Muscle of arm (tissue), 12 donors: ENCODE measurements around the gene CTBP2. TPM values are rescaled to one million over a fixed set of nuclear protein-coding genes. Genes with fewer than 3 reads are reported as not detected.

Experiments
- DNase-seq: peaks from one replicate; pipeline ENCODE4 v3.0.0-alpha.2; 2013
- polyA plus RNA-seq, 12 donors: library from polyadenylated mRNA; unstranded; fragments of 120-200 nt; gene quantifications; one replicate each; pipeline ENCODE4 v1.2.1, GENCODE V29; 2013; ENCODE audit not compliant: insufficient read length in 12 of 12

The CTBP2 gene
- polyA plus RNA-seq, 12 donors = 32.7 to 52.8 (median 37.6) TPM; not detected in 1

- DNase-seq = no peak
These were observed 34.2 kb downstream of the CTBP2 start for GRCh38 chr10:125125951-125126735.

GRCh38 chr10:125124907-125125306 lies 35.5 kb downstream of the CTBP2 start:
- DNase-seq = no peak

DNA sequence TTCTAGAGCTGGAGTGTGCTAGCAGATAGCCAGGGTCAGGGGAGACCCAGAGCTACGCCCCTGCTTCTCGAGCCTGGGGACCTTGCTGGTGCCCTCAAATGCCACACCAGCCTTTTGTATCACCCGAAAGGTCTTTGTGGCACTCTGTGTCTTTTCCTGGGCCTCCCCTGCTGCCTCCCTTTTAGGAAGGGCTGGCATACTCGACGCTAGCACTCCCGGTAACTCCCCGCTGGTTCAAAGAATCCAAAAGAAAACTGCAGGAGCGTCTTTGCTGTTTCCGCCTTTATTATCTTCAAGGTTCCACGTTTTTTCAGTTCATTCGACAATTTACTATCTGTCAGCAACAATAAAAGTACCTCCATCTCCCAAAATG lies 36.3 kb downstream of the CTBP2 start:
- DNase-seq = no peak

- peak; percentile 62 for DNase-seq
These were observed 36.8 kb downstream of the CTBP2 start for GRCh38 chr10:125123476-125124114.

GRCh38 chr10:125122566-125122965 lies 37.8 kb downstream of the CTBP2 start:
- DNase-seq = no peak

DNA sequence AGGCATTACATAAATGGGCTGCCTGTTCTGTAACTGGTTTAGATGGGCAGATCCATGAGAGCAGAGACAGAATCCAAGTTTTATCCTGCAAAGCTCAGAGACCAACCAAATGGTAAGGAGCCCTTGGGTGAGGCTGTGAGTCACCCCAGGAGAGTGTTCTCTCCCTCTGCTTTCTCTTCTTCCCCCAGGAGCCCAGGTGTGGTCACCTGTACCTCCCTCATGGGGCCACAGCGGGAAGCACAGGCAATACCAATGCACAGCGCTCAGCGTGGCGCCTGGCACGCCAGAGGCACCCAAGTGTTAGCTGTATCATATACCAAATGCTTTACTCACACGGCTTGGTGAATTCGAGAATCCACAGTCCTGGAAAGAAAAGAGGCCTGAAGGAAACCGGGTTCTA lies 39.4 kb downstream of the CTBP2 start:
- DNase-seq = no peak

DNA sequence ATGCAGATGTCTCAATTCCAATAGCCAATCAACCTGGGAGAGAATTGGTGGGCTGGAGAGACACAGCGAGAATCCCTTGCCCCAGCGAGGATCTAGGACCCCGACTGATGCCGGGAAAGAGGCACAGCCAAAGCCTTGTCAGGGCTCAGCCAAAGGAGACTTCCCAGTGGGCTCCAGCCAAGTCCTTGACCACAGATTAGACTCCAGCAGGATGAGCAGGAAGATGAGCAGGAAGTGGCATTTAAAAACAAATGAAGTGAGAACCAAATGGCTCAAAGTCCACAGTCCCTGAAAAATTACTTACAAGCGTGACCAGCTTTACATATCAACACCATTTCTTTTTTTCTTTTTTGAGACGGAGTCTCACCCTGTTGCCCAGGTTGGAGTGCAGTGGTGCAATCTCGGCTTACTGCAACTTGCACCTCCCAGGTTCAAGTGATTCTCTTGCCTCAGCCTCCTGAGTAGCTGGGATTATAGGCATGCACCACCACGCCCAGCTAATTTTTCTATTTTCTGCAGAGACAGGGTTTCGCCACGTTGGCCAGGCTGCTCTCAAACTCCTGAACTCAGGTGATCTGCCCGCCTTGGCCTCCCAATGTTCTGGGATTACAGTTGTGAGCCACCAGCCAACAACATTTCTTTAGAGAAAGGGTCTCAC lies 40.2 kb downstream of the CTBP2 start:
- no peak for DNase-seq

GRCh38 chr10:125118701-125119100 lies 41.7 kb downstream of the CTBP2 start:
- DNase-seq = no peak

- peak; percentile 84 for DNase-seq
These were observed 42.3 kb downstream of the CTBP2 start for GRCh38 chr10:125118011-125118611.

DNA sequence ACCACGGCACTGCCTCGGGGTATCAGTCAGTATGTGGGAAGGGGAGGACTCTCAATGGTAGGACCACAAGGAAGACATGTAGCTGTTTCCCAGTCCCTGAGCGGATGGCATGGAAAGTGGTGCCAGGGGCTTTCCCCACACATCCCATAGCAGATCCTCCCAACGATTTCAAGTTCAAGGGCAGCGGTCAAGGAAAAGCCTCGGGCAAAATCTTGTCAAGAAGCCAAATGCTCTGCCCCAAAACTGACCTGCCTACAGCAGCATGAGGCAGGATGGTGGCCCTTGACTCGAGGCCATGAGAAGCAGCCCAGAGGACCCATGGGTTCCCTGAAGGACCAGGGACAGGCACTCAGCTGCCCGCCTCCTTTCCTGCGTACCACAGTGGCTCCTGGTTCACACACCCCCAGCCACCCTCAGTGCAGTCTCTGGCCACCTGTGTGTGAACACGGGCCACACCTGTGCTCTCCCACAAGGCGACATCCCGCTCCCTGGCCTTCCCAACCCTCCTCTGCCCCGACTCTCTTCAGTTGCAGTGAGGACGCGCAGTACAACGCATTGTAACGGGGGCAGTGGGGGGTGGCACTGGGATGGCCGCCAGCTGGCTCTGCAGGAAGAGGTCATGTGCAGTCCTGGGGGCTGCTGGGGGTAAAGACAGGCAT lies 43.6 kb downstream of the CTBP2 start:
- DNase-seq = no peak

DNA sequence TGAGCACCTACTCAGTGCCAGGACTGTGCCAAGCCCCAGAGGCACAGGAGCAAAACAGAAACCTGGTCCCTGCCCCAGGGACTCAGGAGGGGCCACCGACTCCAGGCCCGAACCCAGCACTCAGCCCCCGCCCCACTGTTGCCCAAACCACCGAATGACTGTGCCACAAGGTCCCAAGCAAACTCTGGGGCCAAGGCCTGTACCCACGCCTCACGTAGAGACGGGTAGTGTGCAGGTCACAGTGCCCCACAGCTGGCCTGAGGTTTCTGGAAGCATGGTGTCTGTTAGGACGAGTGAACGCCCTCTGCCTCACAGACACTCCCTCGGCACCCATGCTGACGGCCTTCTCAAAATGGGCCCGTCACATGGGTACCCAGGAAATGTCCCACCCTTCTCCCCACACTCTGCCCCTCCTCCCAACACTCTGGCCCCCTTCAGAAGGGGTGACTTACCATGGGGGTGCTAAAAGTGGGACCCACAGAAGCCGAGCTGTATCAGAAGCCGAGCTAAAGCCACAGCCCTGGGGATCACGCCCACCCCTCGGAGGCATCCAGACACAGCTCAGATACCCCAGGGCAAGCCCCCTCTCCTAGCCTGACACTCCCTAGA lies 44.2 kb downstream of the CTBP2 start:
- DNase-seq = no peak

DNA sequence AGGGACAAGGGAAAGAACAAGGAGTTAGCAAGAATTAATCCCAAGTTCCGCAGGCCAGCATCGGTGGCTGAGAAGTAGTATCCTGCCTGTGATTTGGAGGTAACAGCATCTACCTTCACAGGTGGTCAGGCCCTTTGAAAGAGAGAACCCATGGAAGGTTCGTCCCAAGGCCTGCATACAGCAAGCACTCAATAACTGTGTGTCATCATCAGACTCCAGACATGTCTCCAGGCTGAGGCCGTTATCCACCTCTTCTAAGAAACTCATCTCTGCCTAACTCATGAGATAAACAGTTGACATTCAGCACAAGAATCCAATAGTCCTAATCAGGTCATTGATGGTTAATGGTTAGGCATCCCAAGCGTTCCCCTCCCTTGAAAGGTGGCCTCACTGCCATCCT lies 45.0 kb downstream of the CTBP2 start:
- no peak for DNase-seq

DNA sequence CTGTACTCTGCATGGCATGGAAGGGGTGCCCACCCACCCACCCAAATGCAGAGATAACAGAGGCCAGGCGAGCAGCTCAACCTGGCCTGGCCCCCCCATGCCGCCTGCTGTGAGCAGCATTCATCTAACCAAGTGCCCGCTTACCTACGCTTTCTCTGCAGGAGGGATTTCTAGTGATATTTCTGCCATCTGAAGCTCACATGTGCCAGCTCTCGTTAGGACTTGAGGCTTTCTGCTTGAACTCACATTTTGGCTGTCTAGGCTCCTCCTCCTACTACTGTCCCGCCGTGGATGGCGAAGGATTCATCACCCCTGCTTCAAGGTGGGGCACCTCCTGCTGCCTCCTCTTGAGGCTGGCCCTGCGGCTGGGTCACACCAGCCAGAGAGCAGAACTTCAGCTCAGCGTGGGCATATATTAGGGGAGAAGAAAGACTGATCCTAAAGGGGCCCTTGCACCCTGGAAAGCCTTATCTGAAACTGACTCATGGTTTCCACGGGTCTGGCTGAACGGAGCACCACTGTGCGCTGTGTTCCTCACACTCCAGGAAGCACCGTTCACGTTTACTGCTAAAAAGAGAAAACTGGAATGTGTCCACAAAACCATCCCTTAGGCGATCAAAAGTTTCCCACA lies 45.5 kb downstream of the CTBP2 start:
- no peak for DNase-seq

DNA sequence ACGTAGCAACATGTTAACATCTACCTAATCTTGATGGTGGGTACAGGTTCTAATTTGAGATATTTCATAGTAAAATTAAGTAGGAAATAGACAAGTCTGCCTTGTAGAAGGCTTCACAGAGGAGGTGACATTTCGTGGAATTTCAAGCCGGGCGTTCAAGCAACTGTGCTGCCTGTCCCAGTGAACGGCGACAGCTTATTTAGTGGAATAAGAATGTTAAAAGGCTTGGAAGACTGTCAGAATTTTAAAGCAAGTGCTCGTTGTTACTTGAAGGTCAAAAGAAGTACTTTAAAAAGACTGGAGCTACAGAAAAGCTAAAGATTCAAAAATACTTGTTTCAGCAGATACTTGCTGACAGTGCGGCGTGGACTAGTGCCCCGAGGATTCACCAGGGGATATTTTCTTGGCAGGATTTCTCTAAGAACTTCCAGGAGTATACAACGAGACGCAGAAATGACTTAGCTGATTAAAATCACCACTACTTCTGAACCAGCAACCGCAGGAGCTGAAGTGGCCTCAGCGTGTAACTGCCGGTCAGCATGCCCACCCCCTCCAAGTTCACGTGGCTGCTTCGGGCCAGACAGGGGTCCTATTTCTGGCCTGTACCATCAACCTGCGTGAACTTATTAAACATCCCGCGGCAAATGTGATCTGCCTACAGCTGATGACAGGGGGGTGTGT lies 46.5 kb downstream of the CTBP2 start:
- peak; percentile 92 for DNase-seq

DNA sequence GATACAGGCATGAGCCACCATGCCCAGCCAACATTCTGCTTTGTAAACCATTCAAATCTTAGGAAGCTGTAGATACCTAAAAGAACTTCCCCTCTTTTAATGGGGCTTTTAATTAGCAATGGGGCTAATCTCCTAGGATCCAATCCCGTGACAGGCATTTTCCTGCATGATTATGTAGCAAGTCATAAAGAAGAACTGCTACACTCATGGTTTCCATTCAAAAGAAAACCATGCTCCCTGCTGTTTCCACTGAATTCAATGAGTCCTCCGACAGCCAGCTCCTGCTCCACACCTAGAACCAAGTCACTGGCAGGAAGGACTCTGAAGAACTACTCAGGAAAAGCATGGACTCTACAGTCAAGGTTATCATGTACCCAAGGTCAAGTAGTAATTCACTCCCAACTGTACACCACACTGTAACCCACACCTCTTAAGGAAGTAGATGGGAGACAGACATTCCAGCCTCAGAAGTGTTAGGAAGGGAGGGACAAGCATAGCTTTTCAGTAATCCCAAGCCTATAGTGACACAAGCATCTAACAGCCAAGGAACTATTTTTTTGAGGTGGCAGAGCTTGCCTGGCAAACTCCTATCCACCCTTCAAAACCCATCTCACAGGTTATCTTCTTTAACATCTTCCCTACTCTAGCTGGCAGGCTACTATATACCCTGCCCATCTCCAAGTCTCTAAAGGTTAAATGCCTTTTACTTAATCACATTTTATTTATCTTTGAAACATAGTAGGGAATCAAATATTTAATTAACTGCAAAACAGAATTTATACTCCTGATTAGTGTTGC lies 47.5 kb downstream of the CTBP2 start:
- DNase-seq = no peak

DNA sequence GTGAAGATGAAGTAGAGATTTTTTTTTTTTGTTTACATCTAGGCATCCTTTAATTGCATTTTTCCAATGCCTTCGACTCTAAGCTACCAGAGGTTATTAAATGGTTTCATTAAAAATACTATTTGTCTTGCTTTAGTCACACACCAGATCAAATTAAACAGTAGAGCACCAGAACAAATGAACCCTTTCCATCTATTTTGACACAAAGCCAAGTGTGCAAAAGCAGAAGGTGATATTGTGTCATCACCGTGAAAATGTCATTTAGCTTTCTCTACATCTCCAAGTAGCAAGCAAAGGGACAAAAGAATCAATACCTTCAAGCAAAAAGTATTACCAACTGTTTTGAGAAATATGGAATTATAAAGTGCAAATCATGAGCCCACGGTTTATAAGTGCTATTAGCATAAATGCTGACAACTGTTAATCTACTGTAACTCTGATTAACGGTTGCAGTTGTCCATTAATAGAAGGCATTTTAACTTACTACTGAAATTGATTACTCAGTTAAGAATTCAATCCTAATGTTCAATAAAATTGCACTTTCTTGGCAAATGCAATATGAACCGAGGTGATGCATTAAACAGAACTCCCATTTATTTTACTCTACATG lies 49.1 kb downstream of the CTBP2 start:
- no peak for DNase-seq

GRCh38 chr10:125107965-125108580 lies 52.3 kb downstream of the CTBP2 start:
- no peak for DNase-seq

- no peak for DNase-seq
These were observed 53.0 kb downstream of the CTBP2 start for GRCh38 chr10:125107166-125107949.
